Nasal cavity respiratory epithelium epithelial cell of viscerocranial mucosa (primary cell): ENCODE measurements around the gene SNED1. TPM values are rescaled to one million over a fixed set of nuclear protein-coding genes. Genes with fewer than 3 reads are reported as not detected.

Experiments
- total RNA-seq: library from RNA; depleted of rRNA; stranded (reverse); fragments of >200 nt; gene quantifications from 2 replicates; pipeline ENCODE4 v1.2.3, GENCODE V29; 2014

The SNED1 gene
- total RNA-seq, result under 0.01 and 0.28 TPM in 2 replicates

DNA sequence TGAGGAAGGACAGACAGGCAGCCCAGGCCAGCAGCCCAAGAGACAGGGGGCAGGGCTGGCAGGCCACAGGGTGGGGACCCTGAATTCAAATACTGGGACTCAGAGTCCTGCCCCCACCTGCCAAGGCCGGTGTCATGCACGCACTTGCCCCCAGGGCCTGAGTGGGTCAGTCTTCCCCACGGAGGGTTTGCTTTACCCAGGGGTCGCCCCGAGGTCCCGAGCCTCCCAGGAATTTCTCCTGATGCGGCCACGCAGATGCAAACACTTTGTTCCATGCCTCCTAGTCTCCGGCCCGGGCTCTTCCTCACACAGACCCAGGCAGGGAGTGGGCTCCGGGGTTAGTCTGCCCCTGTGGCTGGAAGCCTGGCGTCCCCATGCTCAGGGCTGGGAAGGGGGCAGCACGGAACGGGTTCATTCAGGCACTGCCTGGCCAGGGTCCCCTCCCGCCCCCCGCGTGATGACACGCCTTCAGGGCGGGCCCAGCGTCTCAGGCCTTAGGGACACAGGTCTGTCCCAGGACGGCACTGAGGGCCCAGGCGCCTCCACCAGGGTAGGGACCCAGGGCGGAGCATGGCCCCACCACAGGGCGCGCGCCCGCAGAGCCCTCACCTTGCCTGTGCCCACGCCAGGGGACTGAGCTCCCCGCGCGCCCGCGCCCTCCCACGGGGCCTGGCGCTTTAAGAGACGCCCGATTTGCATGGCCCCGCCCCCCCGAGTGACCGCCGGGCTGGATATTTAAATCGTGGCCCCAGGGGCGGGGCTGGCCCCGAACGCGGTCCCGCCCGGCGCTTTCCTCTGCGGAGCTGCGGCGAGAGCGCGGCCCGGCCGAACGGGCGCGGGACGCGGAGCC, at the start of gene SNED1:
TSS of gene SNED1 (plus strand) at position 763 of the 850 bp plus-strand sequence. CDS start 220 bp downstream, outside the sequence.

DNA sequence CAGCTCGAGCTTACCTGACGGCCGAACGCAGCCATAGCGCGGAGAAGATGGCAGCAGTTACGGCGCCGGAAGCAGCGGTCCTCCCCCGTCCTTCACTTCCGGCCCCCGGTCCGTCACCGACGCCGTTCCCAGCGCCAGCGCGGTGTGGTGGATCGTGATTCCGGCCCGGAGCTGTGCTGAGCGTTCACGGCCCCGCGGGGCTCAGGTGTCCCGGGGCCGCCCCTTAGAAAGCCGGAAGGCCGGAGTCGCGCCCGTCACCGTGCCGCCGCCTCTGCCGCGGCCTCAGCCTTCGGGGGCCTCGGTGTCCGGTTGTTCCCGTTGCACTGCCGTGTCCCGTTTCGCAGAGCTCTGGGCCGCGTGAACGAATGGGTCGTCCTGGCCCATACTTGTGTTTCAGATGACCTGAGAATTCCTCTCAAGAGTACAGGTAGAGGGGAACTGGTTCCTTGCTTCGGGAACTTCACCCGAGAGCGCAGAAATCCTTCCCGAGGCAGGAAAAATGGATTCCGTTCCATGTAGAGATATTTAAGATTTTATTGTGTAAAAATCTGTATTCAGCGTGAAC, 103.9 kb downstream of the SNED1 start, which contains the start of gene MTERF4:
TSS of gene MTERF4 (minus strand) at position 49 of the 565 bp plus-strand sequence. CDS start at position 35, 14 bp downstream.

Other genes with a start within 250 kb of the SNED1 start
- gene KIF1A, start 178.4 kb upstream of the SNED1 start, total RNA-seq, result 0.07 TPM in 1 of 2 replicates, not detected in the other
- not detected in 2 replicates for gene AGXT, start 129.8 kb upstream of the SNED1 start, total RNA-seq
- 1.4 and 5.9 TPM in 2 replicates for gene MAB21L4, start 102.5 kb upstream of the SNED1 start, total RNA-seq
- gene CROCC2, start 92.3 kb upstream of the SNED1 start, total RNA-seq, result not detected in 2 replicates
- gene MTERF4, start 103.7 kb downstream of the SNED1 start, total RNA-seq, result 25.3 and 37.0 TPM in 2 replicates
- 2.7 and 4.8 TPM in 2 replicates for gene PASK, start 150.9 kb downstream of the SNED1 start, total RNA-seq
- gene PPP1R7, start 151.8 kb downstream of the SNED1 start, total RNA-seq, result 39.6 and 43.8 TPM in 2 replicates
- 0.28 TPM in 1 of 2 replicates, not detected in the other for gene ANO7, start 190.1 kb downstream of the SNED1 start, total RNA-seq